HepG2 (cell line): ENCODE results near the gene ANKS3. TPM values are rescaled to one million over a fixed set of nuclear protein-coding genes. Genes with fewer than 3 reads are reported as not detected.

Source experiments
- DR1 ChIP-seq: sonication (generic); formaldehyde crosslinking; IDR thresholded peaks from 2 replicates; pipeline ENCODE4 v1.8.0; 2021; ENCODE audit warnings: mild to moderate bottlenecking, missing genetic modification reagents, inconsistent platforms
- KLF9 ChIP-seq: IDR thresholded peaks from 2 replicates; pipeline ENCODE4 v1.6.1; 2016; ENCODE audit warnings: low read depth
- LCORL ChIP-seq, 2 experiments: fragments of 450-650 bp in 1 of 2; sonication (generic) in 1 of 2; formaldehyde crosslinking in 1 of 2; IDR thresholded peaks; 2 replicates each; pipeline versions ENCODE4 v1.5.0 to v1.6.1; 2017 to 2020; ENCODE audit warnings: antibody characterized with exemption in 1 of 2, missing genetic modification reagents in 1 of 2
- RAD51 ChIP-seq: fragments of 450-650 bp; IDR thresholded peaks from 2 replicates; pipeline ENCODE4 v1.6.1; 2016; ENCODE audit warnings: borderline replicate concordance
- SNRNP70 ChIP-seq: fragments of 200-400 bp; formaldehyde crosslinking; IDR thresholded peaks from 2 replicates; pipeline ENCODE4 v1.6.1; 2017; ENCODE audit warnings: mild to moderate bottlenecking, low read depth, low read length, moderate library complexity
- ZBTB26 ChIP-seq: IDR thresholded peaks from 2 replicates; pipeline ENCODE4 v1.6.1; 2016; ENCODE audit warnings: missing compliant biosample characterization, missing genetic modification reagents, borderline replicate concordance
- ZBTB4 ChIP-seq: sonication (generic); formaldehyde crosslinking; IDR thresholded peaks from 2 replicates; pipeline ENCODE4 v1.4.0; 2020; ENCODE audit warnings: missing genetic modification reagents, mild to moderate bottlenecking, borderline replicate concordance
- ZNF180 ChIP-seq: sonication (generic); formaldehyde crosslinking; IDR thresholded peaks from 2 replicates; pipeline ENCODE4 v1.4.0; 2020; ENCODE audit warnings: low read depth, missing genetic modification reagents, borderline replicate concordance
- ZNF230 ChIP-seq: sonication (generic); formaldehyde crosslinking; IDR thresholded peaks from 2 replicates; pipeline ENCODE4 v1.4.0; 2020; ENCODE audit warnings: mild to moderate bottlenecking, missing genetic modification reagents
- ZNF547 ChIP-seq: sonication (generic); formaldehyde crosslinking; IDR thresholded peaks from 2 replicates; pipeline ENCODE4 v1.5.1; 2020; ENCODE audit warnings: mild to moderate bottlenecking, missing genetic modification reagents
- ZNF724P ChIP-seq: sonication (generic); formaldehyde crosslinking; IDR thresholded peaks from 2 replicates; pipeline ENCODE4 v1.8.0; 2022; ENCODE audit warnings: missing genetic modification reagents, borderline replicate concordance
- ZNF761 ChIP-seq: sonication (generic); formaldehyde crosslinking; conservative IDR thresholded peaks from 2 replicates; pipeline ENCODE4 v1.4.0; 2020; ENCODE audit warnings: mild to moderate bottlenecking, missing genetic modification reagents
- ZSCAN25 ChIP-seq: sonication (generic); formaldehyde crosslinking; IDR thresholded peaks from 2 replicates; pipeline ENCODE4 v1.8.0; 2022; ENCODE audit warnings: mild to moderate bottlenecking, missing genetic modification reagents
- polyA plus RNA-seq, 8 experiments: library from polyadenylated mRNA; depleted of rRNA in 3 of 8; stranded (reverse) in 7 of 8; unstranded in 1 of 8; fragments of >200 nt; fragmentation: Illumina TruSeq in 4 of 8; extraction: Trizol in 4 of 8; gene quantifications; 2 replicates each; pipeline versions ENCODE4 v1.2.1 to v1.2.3, GENCODE V29; 2011 to 2016; ENCODE audit warnings: low read depth in 4 of 8, missing spikeins in 1 of 8, mixed read lengths in 1 of 8; ENCODE audit not compliant: insufficient read depth in 1 of 8
- total RNA-seq, 5 experiments: library from RNA; depleted of rRNA; stranded (reverse); fragments of >200 nt; fragmentation: Illumina TruSeq; extraction: Trizol; gene quantifications; 2 replicates each; pipeline ENCODE4 v1.2.3, GENCODE V29; 2016; ENCODE audit warnings: low read depth in 1 of 5
- TF ChIP-seq, protein P1 (sequence below): sonication (generic); formaldehyde crosslinking; IDR thresholded peaks from 2 replicates; pipeline ENCODE4 v1.4.0; 2020; ENCODE audit warnings: mild to moderate bottlenecking, missing genetic modification reagents
- TF ChIP-seq, protein P2 (sequence below): sonication (generic); formaldehyde crosslinking; IDR thresholded peaks from 2 replicates; pipeline ENCODE4 v1.4.0; 2020; ENCODE audit warnings: missing genetic modification reagents

Gene ANKS3
- total and polyA plus RNA-seq, 2 of the 13 experiments (the other 11 are each of a cell fraction or from before 2014, with no cell fraction given): 11.4 to 15.9 TPM

DNA sequence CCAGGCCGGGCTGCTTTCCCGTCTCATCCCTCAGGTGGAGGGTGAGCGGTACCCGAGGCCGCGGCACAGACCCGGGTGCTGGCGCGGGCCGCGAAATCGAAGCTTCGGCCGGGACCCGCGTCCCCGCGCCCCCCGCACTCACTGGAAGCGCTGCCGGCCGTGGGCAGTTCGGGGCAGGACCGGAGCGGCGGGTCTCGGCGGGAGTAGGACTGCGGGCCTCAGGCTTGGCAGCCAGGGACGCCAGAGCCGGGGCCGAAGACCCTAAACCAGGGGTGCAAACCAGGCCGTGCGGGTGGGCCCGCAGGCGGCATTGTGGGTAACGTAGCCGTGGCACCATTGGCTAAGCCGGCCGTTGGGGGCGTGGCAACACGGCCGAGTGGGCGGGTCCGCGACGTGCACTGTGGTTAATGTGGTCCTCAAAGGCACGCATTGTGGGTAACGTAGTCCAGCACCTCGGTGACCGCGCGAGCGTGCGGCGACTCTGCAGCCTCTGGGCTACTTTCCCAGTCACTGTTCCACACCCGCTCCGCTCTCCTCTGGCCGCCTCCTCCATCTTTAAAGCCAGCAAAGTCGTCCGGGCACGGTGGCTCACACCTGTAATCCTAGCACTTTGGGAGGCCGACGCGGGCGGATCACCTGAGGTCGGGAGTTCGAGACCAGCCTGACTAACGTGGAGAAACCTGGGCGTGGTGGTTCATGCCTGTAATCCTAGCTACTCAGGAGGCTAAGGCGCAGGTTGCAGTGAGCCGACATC is 33.0 kb upstream of the ANKS3 start, which contains the start of gene ZNF500 (continued):
- TF ChIP-seq ZBTB4 (CRISPR knock-in tag) (no peak), ZBTB26 (no peak; the same call in 1 of the 2 replicates), RAD51 (no peak), ZNF230 (CRISPR knock-in tag) (no peak), ZNF180 (CRISPR knock-in tag) (no peak; the same call in 1 of the 2 replicates), ZNF761 (CRISPR knock-in tag) (0 out of 2 replicates have a peak, but pooled peaks have one; percentile 40), DR1 (CRISPR knock-in tag) (peak; percentile 78; the same call in 1 of the 2 replicates), ZNF547 (CRISPR knock-in tag) (peak; percentile 46; the same call in 1 of the 2 replicates), KLF9 (CRISPR knock-in tag) (no peak; the same call in 1 of the 2 replicates), ZNF724P (no peak), SNRNP70 (no peak), ZSCAN25 (CRISPR knock-in tag) (0 out of 2 replicates have a peak, but pooled peaks have one; percentile 29), LCORL (IDR thresholded peaks at IDR 0.05) (no peak), LCORL (CRISPR knock-in tag; IDR thresholded peaks at IDR 0.05) (peak; percentile 96)
- TF ChIP-seq, protein P1, sequence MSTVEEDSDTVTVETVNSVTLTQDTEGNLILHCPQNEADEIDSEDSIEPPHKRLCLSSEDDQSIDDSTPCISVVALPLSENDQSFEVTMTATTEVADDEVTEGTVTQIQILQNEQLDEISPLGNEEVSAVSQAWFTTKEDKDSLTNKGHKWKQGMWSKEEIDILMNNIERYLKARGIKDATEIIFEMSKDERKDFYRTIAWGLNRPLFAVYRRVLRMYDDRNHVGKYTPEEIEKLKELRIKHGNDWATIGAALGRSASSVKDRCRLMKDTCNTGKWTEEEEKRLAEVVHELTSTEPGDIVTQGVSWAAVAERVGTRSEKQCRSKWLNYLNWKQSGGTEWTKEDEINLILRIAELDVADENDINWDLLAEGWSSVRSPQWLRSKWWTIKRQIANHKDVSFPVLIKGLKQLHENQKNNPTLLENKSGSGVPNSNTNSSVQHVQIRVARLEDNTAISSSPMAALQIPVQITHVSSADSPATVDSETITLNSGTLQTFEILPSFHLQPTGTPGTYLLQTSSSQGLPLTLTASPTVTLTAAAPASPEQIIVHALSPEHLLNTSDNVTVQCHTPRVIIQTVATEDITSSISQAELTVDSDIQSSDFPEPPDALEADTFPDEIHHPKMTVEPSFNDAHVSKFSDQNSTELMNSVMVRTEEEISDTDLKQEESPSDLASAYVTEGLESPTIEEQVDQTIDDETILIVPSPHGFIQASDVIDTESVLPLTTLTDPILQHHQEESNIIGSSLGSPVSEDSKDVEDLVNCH (CRISPR knock-in tag): no peak
- TF ChIP-seq, protein P2, sequence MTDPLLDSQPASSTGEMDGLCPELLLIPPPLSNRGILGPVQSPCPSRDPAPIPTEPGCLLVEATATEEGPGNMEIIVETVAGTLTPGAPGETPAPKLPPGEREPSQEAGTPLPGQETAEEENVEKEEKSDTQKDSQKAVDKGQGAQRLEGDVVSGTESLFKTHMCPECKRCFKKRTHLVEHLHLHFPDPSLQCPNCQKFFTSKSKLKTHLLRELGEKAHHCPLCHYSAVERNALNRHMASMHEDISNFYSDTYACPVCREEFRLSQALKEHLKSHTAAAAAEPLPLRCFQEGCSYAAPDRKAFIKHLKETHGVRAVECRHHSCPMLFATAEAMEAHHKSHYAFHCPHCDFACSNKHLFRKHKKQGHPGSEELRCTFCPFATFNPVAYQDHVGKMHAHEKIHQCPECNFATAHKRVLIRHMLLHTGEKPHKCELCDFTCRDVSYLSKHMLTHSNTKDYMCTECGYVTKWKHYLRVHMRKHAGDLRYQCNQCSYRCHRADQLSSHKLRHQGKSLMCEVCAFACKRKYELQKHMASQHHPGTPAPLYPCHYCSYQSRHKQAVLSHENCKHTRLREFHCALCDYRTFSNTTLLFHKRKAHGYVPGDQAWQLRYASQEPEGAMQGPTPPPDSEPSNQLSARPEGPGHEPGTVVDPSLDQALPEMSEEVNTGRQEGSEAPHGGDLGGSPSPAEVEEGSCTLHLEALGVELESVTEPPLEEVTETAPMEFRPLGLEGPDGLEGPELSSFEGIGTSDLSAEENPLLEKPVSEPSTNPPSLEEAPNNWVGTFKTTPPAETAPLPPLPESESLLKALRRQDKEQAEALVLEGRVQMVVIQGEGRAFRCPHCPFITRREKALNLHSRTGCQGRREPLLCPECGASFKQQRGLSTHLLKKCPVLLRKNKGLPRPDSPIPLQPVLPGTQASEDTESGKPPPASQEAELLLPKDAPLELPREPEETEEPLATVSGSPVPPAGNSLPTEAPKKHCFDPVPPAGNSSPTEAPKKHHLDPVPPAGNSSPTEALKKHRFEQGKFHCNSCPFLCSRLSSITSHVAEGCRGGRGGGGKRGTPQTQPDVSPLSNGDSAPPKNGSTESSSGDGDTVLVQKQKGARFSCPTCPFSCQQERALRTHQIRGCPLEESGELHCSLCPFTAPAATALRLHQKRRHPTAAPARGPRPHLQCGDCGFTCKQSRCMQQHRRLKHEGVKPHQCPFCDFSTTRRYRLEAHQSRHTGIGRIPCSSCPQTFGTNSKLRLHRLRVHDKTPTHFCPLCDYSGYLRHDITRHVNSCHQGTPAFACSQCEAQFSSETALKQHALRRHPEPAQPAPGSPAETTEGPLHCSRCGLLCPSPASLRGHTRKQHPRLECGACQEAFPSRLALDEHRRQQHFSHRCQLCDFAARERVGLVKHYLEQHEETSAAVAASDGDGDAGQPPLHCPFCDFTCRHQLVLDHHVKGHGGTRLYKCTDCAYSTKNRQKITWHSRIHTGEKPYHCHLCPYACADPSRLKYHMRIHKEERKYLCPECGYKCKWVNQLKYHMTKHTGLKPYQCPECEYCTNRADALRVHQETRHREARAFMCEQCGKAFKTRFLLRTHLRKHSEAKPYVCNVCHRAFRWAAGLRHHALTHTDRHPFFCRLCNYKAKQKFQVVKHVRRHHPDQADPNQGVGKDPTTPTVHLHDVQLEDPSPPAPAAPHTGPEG (CRISPR knock-in tag): peak; percentile 76
